ENCODE data around the gene TOR1A. TPM values are rescaled to one million over a fixed set of nuclear protein-coding genes. Genes with fewer than 3 reads are reported as not detected.

TOR1A gene
- total RNA-seq, 1 experiment from 2014 or later, result 32.2 TPM

DNA sequence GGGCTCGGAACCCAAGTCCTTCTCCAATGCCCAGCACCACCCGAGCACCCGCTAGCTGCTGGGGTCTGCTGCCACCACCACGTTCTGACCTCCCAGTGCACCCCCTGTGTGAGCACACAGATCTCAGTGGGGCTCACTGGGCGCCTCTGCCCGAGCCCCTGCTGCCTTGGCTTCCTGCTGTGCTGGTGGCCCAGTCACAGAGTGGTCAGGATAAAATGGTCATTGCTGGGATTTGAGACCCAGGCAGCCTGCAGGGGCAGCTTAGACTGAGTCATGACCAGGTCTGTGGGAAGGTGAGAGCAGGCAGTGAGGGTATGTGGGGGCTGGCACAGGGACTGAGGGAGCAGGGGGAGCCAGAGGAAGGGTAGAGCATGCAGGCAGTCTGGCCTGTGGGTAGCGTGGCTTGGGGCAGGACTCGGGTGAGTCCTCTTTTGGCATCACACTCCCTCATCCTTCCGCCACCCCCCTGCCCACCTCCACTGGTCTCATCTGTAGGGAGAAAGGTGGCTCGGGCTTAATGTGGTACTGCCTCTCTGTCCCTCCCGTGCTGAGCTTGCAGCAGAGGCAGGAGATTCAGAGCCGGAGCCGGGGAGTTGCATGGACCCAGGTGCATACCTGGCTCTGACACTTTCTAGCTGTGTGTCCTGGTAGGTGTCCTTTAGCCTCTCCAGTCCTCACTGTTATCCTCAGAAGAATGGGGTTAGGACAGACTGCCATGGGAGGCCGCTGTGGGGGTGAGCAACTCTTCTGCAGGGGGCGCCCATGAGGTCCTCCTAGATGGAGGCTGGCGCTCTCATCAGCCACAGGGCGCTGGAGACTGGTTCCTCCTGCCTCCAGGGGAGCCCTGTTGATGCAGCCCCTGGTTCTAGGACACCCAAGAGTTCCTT, 43.4 kb upstream of the TOR1A start:
- Histone ChIP-seq H3K9me3 (no peaks in the 10 kb centered on the region), H3K27me3 (replicated peaks; ENCODE audit: control insufficient read depth, insufficient read depth, low read length) (no peaks in the 10 kb centered on the region), H3K4me3 (ENCODE audit: low read depth, low read length) (no peak overlapping the region), H3K4me1 (no peaks in the 10 kb centered on the region), H3K36me3 (ENCODE audit: control insufficient read depth, insufficient read depth, low read length) (no peaks in the 10 kb centered on the region)
- no peak overlapping the region for H3K27ac Mint-ChIP-seq (ENCODE audit: unreplicated experiment)
- intact Hi-C loops (cut with micrococcal nuclease; ENCODE audit: unreplicated experiment), result no loop called here
- H3K36me3 Mint-ChIP-seq (ENCODE audit: insufficient read depth, unreplicated experiment), result peaks cover 20% of the 10 kb centered on the region
- no peak overlapping the region for H3K4me3 Mint-ChIP-seq (ENCODE audit: unreplicated experiment)
- no peaks in the 10 kb centered on the region for H3K27me3 Mint-ChIP-seq (ENCODE audit: insufficient read depth, unreplicated experiment)
- ChIA-PET POLR2A (no interaction called here), CTCF (no interaction called here)
- no peak for DNase-seq
- no peaks in the 10 kb centered on the region for H3K9me3 Mint-ChIP-seq (ENCODE audit: unreplicated experiment)
- BruUV-seq (replicated peaks), result no TSS peak
- TF ChIP-seq, protein P1, sequence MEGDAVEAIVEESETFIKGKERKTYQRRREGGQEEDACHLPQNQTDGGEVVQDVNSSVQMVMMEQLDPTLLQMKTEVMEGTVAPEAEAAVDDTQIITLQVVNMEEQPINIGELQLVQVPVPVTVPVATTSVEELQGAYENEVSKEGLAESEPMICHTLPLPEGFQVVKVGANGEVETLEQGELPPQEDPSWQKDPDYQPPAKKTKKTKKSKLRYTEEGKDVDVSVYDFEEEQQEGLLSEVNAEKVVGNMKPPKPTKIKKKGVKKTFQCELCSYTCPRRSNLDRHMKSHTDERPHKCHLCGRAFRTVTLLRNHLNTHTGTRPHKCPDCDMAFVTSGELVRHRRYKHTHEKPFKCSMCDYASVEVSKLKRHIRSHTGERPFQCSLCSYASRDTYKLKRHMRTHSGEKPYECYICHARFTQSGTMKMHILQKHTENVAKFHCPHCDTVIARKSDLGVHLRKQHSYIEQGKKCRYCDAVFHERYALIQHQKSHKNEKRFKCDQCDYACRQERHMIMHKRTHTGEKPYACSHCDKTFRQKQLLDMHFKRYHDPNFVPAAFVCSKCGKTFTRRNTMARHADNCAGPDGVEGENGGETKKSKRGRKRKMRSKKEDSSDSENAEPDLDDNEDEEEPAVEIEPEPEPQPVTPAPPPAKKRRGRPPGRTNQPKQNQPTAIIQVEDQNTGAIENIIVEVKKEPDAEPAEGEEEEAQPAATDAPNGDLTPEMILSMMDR (IDR thresholded peaks at IDR 0.05; ENCODE audit: insufficient read depth in 1 of 2, low read depth in 1 of 2, low read length in 1 of 2, severe bottlenecking in 1 of 2, unreplicated experiment in 1 of 2), result no peak
- H3K4me1 Mint-ChIP-seq (ENCODE audit: low read depth, unreplicated experiment), result no peaks in the 10 kb centered on the region

GRCh38 chr9:129866394-129867135, 42.6 kb upstream of the TOR1A start:
- H3K9me3 ChIP-seq, result no peaks in the 10 kb centered on the region
- DNase-seq, result no peak
- no peaks in the 10 kb centered on the region for H3K27me3 ChIP-seq (replicated peaks; ENCODE audit: control insufficient read depth, insufficient read depth, low read length)
- BruUV-seq (replicated peaks), result no TSS peak
- no peaks in the 10 kb centered on the region for H3K4me1 ChIP-seq
- H3K4me3 Mint-ChIP-seq (ENCODE audit: unreplicated experiment), result no peak overlapping the region
- POLR2A ChIA-PET, result no interaction called here
- TF ChIP-seq, protein P1 (IDR thresholded peaks at IDR 0.05; ENCODE audit: insufficient read depth in 1 of 2, low read depth in 1 of 2, low read length in 1 of 2, severe bottlenecking in 1 of 2, unreplicated experiment in 1 of 2), result no peak
- no peak overlapping the region for H3K4me3 ChIP-seq (ENCODE audit: low read depth, low read length)
- no peaks in the 10 kb centered on the region for H3K27me3 Mint-ChIP-seq (ENCODE audit: insufficient read depth, unreplicated experiment)
- CTCF ChIA-PET, result no interaction called here
- no peaks in the 10 kb centered on the region for H3K36me3 ChIP-seq (ENCODE audit: control insufficient read depth, insufficient read depth, low read length)
- no peak overlapping the region for H3K27ac Mint-ChIP-seq (ENCODE audit: unreplicated experiment)
- no peaks in the 10 kb centered on the region for H3K4me1 Mint-ChIP-seq (ENCODE audit: low read depth, unreplicated experiment)
- intact Hi-C loops (cut with micrococcal nuclease; ENCODE audit: unreplicated experiment), result no loop called here
- peaks cover 17% of the 10 kb centered on the region for H3K36me3 Mint-ChIP-seq (ENCODE audit: insufficient read depth, unreplicated experiment)
- no peaks in the 10 kb centered on the region for H3K9me3 Mint-ChIP-seq (ENCODE audit: unreplicated experiment)

DNA sequence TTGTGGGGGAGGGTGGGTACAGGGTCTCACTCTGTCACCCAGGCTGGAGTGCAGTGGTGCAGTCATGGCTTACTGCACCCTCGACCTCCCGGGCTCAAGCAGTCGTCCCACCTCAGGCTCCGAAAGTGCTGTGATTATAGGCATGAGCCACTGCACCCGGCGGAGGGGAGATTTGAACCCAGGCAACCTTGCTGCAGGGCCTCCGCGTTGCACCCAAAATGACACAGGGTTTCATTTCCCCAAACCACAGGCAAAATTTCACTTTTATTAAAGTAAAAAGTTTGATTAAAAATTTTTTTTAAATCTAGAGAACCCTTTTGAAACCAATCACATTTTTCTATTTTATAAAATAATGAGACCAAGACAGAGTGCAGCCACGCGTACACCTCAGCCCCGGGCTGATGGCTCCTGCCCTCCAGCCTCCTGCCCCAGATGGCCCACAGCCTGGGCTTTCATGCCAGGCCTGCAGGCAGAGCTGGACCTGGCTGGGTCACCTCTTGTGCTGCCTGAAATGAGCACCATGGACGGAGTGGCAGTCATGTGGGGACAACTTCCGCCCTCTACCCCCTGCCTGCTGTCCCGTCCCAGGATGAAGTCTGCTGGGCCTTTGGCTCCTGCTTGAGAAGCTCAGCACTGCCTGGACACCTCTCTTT, 41.9 kb upstream of the TOR1A start:
- H3K9me3 ChIP-seq, result no peaks in the 10 kb centered on the region
- no peak overlapping the region for H3K4me3 Mint-ChIP-seq (ENCODE audit: unreplicated experiment)
- peaks cover 16% of the 10 kb centered on the region for H3K36me3 Mint-ChIP-seq (ENCODE audit: insufficient read depth, unreplicated experiment)
- no peak for DNase-seq
- H3K4me3 ChIP-seq (ENCODE audit: low read depth, low read length), result no peak overlapping the region
- no peaks in the 10 kb centered on the region for H3K4me1 ChIP-seq
- ChIA-PET POLR2A (no interaction called here), CTCF (no interaction called here)
- no peaks in the 10 kb centered on the region for H3K4me1 Mint-ChIP-seq (ENCODE audit: low read depth, unreplicated experiment)
- intact Hi-C loops (cut with micrococcal nuclease; ENCODE audit: unreplicated experiment), result no loop called here
- H3K27ac Mint-ChIP-seq (ENCODE audit: unreplicated experiment), result no peak overlapping the region
- no TSS peak for BruUV-seq (replicated peaks)
- TF ChIP-seq, protein P1 (IDR thresholded peaks at IDR 0.05; ENCODE audit: insufficient read depth in 1 of 2, low read depth in 1 of 2, low read length in 1 of 2, severe bottlenecking in 1 of 2, unreplicated experiment in 1 of 2), result no peak
- no peaks in the 10 kb centered on the region for H3K36me3 ChIP-seq (ENCODE audit: control insufficient read depth, insufficient read depth, low read length)
- no peaks in the 10 kb centered on the region for H3K9me3 Mint-ChIP-seq (ENCODE audit: unreplicated experiment)
- no peaks in the 10 kb centered on the region for H3K27me3 ChIP-seq (replicated peaks; ENCODE audit: control insufficient read depth, insufficient read depth, low read length)
- H3K27me3 Mint-ChIP-seq (ENCODE audit: insufficient read depth, unreplicated experiment), result no peaks in the 10 kb centered on the region
